TTC549 (cell line): ENCODE results near the gene SNAP25.

Experiments
- FAIRE-seq: peaks from 2 replicates; lab custom pipeline; 2012; peaks lifted over from hg19 to GRCh38; lab: Jason Lieb, UNC

SNAP25 gene

DNA sequence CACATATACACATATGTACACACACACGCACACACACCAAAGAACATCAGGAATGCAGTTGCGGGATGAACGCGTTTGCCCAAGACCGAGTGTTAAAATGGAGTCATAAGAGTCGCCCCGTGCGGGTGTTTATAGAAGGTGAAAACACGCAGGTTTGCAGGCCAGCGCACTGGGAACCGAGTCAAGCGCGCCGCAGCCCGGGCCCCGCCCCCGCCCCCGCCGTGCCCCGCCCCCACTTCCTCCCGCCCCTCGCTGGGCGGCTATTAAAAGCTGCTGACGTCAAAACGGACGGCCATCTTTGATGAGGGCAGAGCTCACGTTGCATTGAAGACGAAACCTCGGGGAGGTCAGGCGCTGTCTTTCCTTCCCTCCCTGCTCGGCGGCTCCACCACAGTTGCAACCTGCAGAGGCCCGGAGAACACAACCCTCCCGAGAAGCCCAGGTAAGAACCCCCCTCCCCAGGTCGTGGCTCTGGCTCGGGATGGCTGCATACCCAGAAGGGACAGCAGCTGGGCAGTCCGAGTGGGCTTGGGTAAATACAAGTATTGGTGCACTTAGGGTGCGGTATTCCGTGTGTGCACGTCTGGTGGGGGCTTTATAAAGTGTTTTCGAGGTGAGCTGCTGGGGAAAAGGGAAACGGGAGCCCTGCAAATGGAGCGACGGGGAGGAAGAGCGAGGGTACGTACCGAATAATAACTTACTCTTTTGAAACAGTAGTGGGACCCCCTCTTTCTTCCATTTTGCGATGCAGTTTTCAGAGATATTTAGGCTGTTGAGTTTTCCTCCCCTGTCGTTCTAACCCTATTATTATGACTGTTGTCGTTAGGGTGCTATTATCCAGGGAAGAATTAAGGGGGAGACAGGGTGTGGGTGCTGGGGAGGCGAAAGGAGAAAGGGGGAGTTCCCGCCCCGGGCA lies at the start of gene SNAP25:
Gene SNAP25 (plus strand): TSS at position 295 of the 916 bp plus-strand sequence. CDS start 56,662 bp downstream, outside the sequence.
- FAIRE-seq: no peak

DNA sequence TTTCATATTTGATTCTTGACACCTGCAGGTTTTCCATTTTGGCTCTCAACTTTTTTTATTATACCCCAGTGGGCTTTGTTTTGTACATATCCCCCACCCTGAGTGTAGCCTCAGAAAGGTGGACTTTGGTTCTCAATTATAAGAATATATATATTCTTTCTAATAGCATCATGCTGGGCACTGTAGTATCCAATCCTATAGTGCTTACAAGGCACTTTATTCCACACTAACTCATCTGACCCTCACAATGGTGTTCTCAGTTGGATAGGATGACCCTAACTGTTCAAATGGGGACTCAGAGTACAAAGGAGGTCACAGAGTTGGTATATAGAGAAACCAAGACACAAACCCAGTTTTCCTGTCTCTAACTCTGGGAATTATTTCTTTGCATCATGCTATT lies 48.9 kb upstream of the SNAP25 start:
- FAIRE-seq: no peak

DNA sequence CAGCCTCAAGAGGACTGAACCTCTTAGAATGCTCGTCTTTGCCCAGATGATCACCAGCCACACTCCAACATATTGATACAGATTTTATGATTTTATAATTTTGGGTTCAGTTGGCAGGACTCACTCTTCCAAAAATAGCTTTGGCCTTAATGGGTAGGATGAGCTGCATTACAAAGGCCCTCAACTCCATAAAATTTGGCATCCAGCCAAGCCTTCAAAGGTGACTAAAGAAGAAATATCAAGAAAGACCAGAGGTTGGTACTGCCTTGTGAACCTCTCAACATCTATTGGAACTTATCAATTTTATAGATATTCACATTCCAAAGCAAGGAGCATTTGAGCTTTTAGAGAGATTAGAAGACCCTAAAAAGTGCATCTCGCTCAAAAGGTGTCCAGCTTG lies 48.4 kb upstream of the SNAP25 start:
- no peak for FAIRE-seq

- FAIRE-seq: no peak
These were observed 46.5 kb upstream of the SNAP25 start for GRCh38 chr20:10171864-10172751.

DNA sequence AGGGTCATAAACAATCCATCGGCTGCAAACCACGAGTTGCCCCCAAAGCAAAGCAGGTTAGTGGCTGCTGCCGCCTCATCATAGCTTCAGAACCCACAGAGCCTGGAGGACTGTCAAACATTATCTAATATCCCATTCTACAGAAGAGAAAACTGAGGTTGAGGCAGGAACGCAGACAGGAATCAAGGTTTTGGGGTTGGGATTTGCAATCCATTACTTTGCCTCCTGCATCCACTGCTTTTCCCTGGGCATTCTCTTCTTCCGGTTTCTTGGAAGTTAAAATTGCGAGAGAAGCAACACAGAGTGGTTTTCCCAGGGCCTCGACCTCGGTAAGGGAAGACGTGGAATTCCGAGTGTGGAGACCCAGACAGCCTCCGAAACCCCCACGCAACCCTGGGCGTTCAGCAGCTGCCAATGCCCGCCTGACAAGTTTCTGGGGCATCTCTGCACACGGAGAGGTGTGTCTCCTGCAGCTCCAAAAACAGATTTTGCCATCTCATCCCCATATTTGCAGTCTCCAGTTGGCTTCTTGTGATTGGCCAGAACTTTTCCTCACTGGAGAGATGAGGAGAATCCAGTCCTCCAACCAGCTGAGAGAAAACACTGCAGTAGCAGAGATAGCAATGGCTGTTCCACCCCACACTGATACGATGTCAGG lies 45.5 kb upstream of the SNAP25 start:
- no peak for FAIRE-seq

DNA sequence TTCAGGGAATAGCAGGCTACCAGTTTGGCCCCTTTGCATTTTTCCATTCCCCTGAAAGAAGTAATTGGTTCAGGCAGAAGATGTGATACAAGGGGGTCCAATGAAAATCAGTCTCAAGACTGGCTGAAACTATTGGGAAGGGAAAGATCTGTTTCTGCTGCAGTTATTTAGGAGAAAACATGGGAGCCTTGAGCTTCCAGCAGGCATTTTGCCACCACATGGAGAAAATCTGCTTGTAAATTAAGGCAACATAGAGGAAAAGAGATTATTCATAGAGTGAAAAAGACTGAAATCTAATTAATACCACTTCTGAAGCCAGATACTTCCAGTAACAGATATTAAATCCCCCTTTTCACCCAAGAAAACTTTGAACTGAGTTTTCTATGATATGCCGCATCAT lies 44.2 kb upstream of the SNAP25 start:
- FAIRE-seq: no peak

DNA sequence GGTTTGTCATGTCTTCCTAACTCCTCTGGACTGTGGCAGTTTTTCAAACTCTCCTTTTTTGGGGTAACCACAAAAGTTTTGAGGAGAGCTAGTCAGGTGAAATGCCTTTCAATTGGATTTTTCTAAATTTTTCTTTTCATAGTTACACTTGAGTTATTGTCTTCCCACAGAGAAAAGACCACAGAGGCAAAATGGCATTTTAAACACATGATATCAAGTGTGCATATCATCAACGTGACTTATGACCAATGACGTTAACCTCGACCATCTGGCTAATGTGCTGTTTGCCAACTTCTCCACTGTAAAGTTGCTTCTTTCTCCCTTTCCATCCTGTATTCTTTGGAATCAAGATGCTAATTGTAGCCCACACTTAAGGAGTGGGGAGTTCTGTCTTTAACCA lies 41.3 kb upstream of the SNAP25 start:
- FAIRE-seq: no peak

DNA sequence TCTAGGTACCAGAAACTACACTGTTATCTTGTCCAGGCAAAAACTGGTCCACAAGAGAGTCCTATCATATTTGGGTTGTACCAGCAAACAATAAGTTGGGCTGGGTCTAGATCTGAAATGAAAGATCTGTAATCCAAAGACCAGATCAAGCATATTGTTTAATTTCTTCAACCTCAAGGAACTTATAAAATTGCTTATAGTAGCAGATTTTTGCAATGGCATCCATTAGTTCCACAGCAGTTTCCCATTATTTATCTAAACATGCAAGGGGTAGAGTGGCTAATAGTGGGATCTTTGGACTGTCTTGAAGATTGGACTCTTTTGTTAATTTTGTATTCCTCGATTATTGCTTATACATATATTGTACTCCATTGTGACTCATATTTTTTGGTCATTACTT lies 40.5 kb upstream of the SNAP25 start:
- FAIRE-seq: no peak

- no peak for FAIRE-seq
These were observed 39.8 kb upstream of the SNAP25 start for GRCh38 chr20:10178727-10179313.

GRCh38 chr20:10179574-10180298 lies 38.9 kb upstream of the SNAP25 start:
- FAIRE-seq: no peak

GRCh38 chr20:10180651-10181235 lies 37.9 kb upstream of the SNAP25 start:
- FAIRE-seq: no peak

GRCh38 chr20:10185741-10186558 lies 32.7 kb upstream of the SNAP25 start:
- FAIRE-seq: no peak

DNA sequence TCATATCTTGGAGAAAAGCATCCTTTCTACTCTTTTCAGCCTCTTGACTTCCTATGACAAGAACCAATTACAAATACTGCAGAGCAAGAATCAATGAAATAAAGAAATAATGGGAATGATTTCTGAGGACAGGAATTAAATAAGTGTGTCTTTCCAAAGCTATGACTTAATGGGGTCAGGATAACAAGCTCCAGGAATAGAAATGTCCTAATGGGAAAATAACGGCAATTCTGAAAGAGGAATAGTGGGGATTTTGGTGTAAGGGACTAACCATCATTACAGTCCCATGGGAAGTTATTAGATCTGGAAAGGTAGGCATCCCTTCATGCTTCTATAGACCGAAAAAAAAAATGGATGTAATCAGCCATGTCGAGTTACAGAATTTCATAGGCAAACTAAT lies 28.2 kb upstream of the SNAP25 start:
- FAIRE-seq: no peak

DNA sequence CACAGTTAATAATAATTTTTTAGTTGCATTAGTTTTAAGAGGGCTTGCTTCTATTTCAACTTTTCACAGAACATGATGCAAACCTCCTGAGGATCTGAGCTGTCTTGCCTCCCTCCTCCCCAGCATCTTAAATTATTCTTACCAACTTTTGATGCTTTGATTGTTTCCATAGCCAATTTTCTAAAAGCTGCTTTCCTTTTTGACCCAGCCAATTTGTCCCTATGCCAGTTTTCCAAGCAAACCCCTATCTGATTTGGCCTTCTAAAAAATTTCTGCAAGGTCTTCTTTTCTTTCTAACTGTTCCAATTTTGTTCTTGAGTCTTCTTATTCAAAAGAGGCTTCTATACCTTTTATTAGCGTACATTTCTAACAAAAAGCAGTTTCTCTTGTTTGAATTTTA lies 26.5 kb upstream of the SNAP25 start:
- no peak for FAIRE-seq

GRCh38 chr20:10194166-10194565 lies 24.5 kb upstream of the SNAP25 start:
- no peak for FAIRE-seq

DNA sequence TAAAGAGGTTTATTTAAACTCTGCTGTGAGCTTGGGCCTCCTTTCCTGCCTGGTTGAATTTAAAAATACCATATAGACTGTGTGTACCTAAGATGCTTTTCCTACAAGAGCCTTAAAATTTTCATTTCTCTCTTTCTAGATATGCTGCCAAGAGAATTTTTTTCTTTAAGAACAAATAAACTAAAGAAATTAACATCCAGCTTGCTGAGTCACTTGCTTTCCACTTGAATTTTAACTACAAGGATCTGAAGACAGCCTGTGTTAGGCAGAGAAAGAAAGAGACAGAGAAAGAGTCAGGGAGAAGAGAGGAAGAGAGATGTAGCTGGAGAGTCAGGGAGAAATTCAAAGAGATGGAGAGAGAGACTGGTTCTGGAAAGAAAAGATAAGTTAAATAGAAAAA lies 18.3 kb upstream of the SNAP25 start:
- FAIRE-seq: no peak

DNA sequence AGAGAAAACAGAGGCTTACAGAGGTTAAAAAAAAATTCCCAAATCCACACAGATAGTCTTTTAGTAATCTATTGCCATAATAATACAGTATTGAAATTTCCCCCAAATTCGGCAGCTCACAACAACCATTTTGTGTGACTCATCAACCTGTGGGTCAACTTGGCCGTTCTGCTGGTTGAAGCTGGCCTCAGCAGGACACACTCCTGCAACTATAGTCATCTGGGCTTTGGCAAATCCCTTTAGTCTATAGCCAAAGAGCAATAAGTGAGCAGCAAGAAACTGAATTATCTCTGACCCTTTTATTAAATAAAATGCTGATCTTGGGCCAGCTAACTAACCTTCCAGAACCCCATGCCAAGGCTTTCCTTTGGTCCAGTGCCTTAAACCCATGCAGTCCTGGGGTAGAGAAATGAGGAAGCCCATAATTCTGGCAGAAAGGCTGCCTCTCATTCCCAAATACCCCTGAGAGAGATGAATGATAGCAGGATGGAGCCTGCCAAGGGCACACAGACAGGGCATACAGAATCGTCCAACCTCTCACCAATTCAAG lies 17.2 kb upstream of the SNAP25 start:
- FAIRE-seq: no peak

DNA sequence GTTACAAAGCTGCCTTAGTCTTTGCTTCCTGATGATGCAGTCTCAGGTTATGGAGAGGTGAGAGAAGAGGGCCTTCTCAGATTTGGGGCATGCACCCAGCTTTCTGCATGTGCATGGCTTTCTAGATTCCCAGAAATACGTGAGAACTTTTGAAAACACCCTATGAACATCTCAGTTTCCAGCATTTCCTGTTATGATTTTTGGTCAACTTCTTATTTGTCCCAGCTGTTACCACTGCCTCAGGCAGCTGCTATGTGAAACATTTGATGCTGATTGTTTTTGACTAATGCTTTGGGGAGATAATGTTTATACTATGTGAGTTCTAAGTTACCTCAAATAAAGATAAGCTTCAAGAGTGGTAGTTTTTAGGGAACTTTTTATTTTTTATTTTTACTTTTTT lies 9.5 kb upstream of the SNAP25 start:
- no peak for FAIRE-seq

GRCh38 chr20:10213526-10213925 lies 5.1 kb upstream of the SNAP25 start:
- FAIRE-seq: no peak
